NCI-H2227 treated with DMSO at 0.1 percent for 48 hours (cell line): ENCODE results near the gene FAR2.
"Not testable (repeated sequence)": the region's sequence is repeated elsewhere in the genome, so short reads cannot be mapped to it uniquely, and the experiment has no call there.

Experiments
- DNase-seq: peaks from one replicate; lab custom pipeline; 2025; lab: John Stamatoyannopoulos, UW

FAR2 gene

DNA sequence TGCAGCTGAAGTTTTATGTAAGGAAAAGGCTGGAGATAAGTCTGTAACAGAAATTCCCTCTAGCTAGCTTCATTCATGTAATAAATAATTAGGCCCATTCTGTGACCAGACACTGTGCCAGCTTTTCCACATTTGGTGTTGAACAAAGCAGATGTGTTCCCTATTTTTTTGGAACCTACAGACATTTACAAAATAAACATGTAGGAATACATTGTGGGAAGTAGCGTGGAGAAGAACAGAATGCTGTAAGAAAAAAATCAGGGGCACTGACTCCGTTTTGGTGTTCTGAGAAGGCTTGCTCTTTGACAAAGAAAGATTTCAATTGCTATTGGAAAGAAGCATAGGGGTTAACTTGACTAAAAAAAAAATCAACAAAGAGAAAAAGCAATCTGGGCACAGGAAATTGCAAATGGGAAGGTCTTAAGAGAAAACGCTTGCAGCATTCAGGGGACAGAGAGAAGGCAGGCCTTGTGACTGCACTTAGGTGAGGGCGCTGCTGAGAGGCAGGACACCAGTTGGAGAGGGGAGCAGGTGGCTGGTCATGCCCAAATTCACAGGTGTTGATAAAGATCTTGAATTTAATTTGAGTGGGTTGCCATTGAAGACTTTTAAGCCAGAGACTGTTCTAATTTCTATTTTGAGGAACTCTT, 4.0 kb downstream of the FAR2 start:
- no peak for DNase-seq

GRCh38 chr12:29155079-29155478, 6.0 kb downstream of the FAR2 start:
- no peak for DNase-seq

DNA sequence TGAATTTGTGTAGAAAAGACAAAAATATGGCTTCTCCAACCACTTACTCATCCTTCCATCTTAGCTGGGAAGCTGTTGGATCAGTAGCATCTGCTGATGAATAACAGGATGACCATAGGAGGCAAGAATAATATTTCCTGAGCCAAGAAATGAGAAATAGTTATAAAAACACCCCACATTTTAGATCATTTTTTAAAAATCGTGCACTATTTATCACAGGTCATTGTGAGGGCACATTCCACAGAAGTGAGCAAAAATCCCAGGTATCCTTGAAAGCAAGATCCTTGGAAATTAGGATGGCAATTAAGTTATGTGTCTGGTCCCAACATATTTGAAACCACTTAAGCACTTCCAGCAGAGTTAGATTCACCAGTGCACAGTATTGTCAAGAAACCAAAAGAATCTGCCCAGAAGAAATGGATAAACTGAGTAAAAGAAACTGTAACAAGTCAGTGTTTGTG, 8.4 kb downstream of the FAR2 start:
- DNase-seq, result no peak

GRCh38 chr12:29158115-29158763, 9.2 kb downstream of the FAR2 start:
- DNase-seq, result no peak

DNA sequence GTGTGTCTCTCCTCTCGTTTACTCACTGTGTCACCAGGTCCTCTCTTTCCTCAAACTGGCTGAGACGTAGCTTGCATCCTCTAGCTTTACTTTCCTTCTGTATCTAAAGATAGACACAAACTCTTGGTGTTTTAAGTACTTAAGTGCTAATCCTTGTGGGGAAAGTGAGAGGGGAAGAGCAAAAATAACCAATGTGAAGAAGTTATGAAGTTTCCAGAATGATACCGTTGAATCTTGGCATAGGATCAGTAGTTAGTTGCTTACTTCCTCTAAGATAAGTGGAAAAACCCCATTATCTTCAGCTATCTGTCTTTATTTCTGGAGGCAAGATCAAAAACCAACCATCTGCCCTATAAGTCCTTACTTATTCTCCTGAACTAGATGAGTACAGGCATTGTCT, 10.6 kb downstream of the FAR2 start:
- DNase-seq, result no peak

DNA sequence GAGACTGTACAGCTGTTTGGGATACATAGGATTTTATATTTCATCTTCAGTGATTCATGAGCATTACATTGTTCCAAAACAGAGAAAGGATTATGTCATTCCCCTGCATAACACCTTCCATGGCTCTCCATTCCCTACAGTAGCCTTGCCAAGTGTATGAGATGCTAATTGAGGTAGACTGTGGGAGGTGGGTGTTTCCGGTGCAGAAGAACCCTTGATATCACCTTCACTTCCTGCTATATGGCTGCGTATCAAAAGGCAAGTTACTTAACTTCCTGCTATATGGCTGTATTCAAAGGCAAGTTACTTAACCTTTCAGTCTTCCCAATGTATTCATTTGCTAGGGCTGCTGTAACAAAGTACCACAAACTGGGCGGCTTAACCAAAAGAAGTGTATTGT, 11.2 kb downstream of the FAR2 start:
- DNase-seq, result no peak

DNA sequence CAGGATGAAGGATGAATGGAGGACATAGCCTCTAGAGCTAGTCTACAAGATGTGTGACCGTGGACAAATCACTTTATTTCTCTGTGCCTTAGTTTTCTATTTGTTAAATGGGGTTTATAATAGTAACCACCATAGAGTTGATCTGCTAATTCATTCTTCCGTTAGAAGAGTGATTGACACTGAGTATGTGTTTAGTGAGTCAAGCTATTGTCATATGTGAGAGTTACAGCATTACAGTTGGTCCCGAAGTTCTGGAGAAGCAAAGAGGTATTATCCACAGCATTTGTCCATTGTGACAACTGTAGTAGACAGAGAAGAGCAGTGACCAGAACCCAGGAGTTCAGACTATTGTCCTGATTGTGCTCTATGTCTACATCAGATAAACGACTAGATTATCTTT, 14.1 kb downstream of the FAR2 start:
- no peak for DNase-seq

GRCh38 chr12:29164477-29165393, 15.7 kb downstream of the FAR2 start:
- no peak for DNase-seq

DNA sequence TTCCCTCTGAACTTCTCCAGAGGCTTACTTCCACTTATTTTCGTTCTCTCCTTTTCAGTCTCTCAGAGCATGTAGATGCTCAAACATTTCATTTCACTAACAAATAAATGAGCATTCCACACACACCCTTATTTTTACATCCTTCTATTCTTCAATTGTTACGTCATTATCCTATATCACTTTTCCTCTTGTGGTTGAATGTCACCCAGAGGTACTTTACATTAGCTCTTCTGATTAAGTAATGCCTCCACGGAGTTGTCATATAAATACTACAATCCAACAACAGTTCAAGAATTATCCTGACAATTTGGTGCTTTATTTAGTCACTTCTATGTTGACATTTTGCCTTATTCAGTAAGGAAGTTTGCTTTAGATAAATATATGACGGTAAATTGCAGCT, 18.4 kb downstream of the FAR2 start:
- no peak for DNase-seq

GRCh38 chr12:29167988-29168387, 18.9 kb downstream of the FAR2 start:
- DNase-seq, result peak; percentile 5

DNA sequence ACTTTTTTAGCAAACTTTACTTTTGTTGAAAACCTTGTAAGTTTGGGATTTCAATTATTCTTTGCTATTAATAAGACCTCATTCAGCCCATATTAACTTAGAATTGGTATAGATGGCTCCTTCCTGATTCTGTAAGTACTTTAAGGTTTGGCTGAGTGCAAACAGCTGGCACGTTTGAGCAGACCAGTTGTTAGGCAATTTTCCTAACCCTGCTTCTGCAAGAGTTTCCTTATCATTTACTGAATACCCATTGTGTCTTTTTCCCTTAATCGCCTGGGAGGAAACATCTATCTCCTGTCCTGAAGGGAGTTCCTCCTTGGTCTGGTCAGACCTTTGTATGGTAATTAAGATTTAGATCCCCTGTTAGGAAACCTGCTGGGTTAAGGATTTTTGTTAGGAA, 20.9 kb downstream of the FAR2 start:
- not testable (repeated sequence) for DNase-seq

DNA sequence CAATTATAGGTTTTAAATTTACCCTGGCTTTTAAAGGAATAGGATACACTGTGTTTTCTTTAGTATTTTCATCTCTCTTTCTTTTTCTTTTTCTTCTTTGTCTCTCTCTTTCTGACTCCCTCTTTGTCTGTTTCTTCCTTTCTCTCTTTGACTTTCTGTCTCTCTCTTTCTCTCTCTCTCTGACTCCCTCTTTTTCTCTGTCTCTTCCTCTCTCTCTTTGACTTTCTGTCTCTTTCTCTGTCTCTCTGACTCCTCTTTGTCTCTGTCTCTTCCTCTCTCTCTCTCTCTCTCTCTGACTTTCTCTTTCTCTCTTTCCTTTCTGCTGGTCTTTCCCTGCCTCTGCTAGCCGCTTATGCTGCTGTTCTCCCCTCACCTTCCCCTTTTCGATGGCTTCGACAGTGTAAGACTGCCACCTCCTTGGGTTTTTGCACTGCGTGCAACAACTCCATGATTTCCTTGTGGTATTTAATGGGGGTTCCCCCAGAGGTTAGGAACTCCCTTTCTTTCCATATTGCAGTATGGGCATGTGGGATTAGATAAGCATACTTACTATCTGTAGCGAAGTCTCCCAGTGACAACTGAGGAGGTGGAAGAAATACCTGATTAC, 21.5 kb downstream of the FAR2 start:
- DNase-seq, result not testable (repeated sequence)

DNA sequence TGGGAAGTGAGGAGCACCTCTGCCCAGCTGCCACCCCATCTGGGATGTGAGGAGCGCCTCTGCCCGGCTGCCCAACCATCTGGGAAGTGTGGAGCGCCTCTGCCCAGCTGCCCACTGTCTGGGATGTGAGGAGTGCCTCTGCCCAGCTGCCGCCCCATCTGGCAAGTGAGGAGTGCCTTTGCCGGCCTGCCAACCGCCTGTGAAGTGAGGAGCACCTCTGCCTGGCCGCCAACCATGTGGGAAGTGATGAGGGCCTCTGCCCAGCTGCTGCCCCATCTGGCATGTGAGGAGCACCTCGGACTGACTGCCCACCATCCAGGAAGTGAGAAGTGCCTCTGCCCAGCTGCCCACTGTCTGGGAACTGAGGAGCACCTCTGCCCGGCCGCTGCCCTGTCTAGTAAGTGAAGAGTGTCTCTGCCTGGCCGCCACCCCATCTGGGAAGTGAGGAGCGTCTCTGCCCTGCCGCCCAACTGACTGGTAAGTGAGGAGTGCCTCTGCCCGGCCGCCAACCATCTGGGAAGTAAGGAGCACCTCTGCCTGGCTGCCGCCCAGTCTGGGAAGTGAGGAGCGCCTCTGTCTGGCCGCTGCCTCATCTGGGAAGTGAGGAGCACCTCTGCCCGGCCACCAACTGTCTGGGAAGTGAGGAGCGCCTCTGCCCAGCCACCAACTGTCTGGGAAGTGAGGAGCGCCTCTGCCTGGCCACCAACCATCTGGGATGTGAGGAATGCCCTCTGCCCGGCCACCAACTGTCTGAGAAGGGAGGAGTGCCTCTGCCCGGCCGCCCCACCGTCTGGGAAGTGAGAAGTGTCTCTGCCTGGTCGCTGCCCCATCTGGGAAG, 22.6 kb downstream of the FAR2 start:
- no peak for DNase-seq

DNA sequence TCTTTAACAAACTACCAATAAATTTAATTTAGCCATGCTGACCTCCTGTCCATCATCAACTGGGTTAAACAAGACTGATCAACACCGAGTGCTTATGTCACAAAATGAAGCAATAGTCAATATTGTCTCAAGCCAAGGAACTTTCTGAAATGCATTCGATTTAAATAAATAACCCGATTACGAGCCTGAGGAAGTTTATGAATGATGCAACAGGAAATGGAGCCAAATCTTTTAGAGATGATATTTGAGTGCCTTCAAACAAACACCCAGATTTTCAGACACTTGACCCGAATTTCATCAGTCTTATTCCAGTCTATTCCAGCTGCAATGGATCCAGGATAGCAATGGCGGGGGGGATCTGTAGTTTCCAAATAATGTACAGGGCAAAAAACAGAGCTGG, 27.9 kb downstream of the FAR2 start:
- DNase-seq, result no peak

DNA sequence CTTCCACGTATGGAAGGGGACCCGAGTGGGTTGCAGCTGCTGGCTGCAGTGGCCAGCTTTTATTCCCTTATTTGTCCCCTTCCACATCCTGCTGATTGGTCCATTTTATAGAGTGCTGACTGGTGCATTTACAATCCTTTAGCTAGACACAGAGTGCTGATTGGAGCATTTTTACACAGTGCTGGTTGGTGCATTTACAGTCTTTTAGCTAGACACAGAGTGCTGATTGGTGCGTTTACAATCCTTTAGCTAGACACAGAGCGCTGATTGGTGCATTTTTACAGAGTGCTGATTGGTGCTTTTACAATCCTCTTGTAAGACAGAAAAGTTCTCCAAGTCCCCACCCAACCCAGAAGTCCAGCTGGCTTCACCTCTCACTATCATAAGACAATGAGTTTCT, 33.2 kb downstream of the FAR2 start:
- not testable (repeated sequence) for DNase-seq

- no peak for DNase-seq
These were observed 38.7 kb downstream of the FAR2 start for GRCh38 chr12:29187756-29188155.

- no peak for DNase-seq
These were observed 42.3 kb downstream of the FAR2 start for GRCh38 chr12:29191267-29191850.

- DNase-seq, result no peak
These were observed 49.8 kb downstream of the FAR2 start for GRCh38 chr12:29198901-29199300.

- no peak for DNase-seq
These were observed 51.5 kb downstream of the FAR2 start for GRCh38 chr12:29200586-29200985.

- no peak for DNase-seq
These were observed 52.2 kb downstream of the FAR2 start for GRCh38 chr12:29201296-29201695.

DNA sequence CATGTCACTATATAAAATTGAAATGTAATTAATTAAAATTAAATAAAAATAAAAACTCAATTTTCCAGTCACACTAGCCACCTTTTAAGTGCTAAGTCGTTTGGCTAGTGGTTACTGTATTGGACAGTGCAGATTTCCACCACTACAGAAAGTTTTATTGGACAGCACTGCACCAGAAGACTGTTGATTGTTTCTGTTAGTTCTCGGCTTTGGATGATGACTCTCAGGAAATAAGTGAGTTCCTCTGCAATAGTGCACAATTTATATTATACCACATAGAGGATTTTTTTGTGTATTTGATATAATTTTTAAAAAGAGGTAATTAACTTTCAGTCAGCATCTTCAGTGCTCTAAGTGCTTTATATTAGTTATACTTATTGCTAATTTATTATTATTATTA, 52.7 kb downstream of the FAR2 start:
- DNase-seq, result no peak
